ENCODE results near the gene SMYD4.
"Not testable (repeated sequence)": the region's sequence is repeated elsewhere in the genome, so short reads cannot be mapped to it uniquely, and the experiment has no call there.

SMYD4 gene, protein sequence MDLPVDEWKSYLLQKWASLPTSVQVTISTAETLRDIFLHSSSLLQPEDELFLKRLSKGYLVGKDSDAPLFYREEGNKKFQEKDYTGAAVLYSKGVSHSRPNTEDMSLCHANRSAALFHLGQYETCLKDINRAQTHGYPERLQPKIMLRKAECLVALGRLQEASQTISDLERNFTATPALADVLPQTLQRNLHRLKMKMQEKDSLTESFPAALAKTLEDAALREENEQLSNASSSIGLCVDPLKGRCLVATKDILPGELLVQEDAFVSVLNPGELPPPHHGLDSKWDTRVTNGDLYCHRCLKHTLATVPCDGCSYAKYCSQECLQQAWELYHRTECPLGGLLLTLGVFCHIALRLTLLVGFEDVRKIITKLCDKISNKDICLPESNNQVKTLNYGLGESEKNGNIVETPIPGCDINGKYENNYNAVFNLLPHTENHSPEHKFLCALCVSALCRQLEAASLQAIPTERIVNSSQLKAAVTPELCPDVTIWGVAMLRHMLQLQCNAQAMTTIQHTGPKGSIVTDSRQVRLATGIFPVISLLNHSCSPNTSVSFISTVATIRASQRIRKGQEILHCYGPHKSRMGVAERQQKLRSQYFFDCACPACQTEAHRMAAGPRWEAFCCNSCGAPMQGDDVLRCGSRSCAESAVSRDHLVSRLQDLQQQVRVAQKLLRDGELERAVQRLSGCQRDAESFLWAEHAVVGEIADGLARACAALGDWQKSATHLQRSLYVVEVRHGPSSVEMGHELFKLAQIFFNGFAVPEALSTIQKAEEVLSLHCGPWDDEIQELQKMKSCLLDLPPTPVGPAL

DNA sequence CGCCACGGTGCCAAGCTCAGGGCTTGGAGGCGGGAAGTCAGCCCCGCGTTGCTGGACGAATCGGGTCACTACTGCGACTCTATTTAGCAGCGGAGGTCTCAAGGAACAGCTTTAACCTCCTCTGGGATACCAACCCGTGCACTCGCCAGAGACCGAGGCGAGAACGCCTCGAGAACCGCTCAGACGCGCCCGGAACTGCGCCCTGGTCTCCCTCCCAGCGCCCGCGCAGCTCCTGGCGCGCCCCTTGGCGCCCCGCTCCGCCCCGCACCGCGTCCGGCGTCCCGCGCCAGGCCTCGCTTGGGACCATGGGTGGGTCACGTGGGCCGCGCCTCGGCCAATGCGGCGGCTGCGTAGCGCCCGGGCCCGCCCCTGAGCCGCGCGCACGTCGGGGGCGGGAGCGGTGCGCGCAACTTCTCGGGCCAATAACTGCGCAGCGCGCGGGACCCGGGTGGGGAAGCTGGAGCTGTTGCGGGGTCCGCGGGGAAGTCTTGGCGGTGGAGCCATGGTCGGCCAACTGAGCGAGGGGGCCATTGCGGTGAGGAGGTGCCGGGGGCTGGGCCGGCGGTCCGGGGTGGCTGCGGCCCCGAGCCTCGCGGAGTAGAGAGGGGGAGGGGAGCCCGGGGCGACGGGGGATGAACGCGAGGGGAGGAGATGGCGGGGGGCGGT lies at the start of gene SMYD4, which contains the start of gene RPA1:
SMYD4 (minus strand) TSS at position 311 of the 666 bp plus-strand sequence. CDS start 1,908 bp downstream, outside the sequence.
RPA1 (plus strand) TSS at position 414 of the 666 bp plus-strand sequence; CDS start at position 503, 89 bp downstream.
- DNase-seq, result peak; percentile 94

DNA sequence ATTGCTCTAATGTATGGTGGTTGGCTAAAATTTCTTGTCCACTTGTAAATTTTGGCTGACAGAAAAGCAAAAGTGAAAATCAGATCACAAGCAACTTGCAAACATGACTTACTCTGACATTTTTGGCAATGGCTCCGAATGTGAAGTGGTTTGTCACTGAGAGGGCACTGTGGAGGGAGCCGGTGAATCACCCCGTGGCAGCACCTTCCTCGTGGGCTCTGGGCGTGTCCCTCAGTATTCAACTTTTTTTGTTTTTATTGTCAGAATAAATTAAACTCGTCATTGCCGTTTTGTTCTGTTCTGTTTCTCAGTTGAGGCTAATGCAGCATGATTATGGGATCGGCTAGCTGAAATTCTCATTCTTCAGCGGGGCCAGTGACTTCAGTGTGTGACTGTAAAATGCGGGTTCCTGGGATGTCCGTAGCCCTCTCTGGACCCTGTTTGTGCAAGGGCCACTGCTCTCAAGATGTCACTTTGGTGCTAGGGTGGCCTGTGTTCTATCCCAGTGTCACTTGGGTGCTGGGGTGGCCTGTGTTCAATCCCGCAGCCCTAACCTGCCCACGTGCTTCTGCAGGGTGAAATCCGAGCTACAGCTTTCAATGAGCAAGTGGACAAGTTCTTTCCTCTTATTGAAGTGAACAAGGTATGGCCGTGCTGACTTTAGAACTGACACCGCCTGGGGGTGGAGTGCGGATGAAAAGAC lies 48.9 kb upstream of the SMYD4 start:
- DNase-seq, result no peak

DNA sequence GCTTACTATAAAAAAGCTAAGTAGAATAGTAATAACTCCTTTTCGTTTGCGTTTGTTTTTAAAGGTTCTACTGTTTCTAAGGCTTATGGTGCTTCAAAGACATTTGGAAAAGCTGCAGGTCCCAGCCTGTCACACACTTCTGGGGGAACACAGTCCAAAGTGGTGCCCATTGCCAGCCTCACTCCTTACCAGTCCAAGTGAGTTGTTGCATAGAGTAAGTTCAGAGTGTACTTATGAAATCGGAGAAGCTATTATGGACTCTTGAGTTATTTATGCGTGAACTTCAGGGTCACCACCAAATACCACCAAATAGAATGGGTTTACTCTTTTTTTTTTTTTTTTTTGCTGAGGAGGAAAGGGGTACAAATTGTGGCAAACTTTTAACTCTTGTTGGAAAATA lies 45.9 kb upstream of the SMYD4 start:
- no peak for DNase-seq

DNA sequence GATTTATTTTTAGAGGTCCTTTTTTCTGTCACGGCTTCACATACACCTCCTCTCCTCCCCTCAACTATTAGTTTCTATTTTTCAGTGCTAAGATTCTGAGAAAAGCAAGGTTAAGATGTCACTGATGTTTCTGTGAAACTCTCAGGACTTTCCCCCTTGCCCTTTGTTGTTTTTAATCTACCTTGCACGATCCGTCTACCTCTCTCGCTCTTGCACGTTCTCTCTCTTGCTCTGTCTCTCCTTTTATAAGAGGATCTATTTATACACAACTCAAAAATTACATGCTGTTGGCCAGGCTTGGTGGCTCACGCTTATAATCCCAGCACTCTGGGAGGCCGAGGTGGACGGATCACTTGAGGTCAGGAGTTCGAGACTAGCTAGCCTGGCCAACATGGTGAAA lies 43.7 kb upstream of the SMYD4 start:
- DNase-seq, result peak; percentile 42

DNA sequence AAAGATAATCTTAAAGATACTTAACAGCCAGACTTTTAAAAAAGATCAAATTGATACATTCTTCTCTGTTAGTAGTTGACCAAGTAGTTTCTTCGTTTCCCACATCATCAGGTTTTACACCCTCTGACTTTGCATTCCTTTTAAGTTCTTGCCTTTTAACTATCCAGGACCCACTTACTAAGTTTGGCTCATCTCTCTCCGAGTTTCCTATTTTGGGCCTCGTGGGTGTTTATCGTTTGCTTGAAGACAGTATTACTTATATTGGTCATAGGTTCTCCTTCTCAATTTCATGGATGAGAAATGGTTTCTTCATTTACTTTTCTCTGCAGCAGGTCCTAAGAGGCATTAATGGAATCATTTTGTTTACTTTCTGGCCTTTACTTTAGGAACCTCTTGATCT lies 43.3 kb upstream of the SMYD4 start:
- DNase-seq, result no peak

DNA sequence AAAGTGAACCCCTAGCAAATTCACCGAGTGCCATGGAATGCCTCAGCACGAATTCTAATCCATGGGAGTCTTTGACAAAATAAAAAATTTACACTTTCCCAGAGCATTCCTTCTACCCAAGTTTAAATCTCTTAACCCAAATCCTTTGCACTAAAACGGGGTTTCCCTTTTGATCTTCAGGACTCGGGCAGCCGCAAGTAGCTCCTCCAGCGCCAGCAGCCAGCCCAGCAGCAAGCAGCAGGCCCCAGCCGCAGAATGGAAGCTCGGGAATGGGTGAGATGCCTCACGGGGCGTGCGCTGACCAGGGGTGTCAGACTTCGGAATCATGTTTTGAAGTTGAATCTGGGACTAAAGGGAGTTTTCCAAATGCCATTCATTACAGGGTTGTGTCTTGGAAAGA lies 42.6 kb upstream of the SMYD4 start:
- no peak for DNase-seq

DNA sequence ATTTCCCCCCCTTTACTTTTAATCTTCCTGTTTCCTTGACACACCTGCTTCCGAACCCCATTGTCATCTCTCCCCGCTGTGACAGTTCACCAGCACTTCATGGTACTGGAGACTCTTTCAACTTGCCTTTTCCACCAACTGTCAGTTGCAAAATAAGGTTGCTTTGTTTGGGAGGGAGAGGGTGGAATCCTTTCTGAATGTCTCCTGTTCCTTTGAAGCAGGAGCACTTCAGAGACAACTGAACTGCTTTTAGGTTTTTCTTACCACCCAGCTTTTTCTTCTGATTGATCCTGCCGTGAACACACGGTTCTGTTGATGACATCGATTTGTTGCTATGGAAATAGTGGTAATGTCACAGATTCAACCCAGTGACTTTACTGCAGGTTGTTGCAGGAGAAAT lies 42.1 kb upstream of the SMYD4 start:
- peak; percentile 12 for DNase-seq

DNA sequence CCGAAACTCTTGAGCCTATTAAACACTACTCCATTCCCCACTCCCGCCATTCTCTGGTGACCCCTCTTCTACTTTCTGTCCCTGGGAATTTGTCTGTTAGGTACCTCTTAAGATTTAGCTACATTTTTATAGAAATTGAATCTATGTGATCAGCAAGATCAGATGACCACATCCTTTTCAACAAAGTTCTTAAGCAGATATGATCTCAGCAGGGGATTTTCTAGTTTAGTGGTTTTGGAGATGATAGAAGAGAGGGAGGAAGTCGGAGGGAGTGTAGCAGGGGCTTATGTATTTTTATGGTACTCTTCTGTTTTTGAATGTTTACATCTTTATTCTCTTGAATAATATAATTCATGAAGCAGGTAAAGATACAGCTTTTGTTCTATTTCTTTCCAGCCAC lies 40.9 kb upstream of the SMYD4 start:
- DNase-seq, result peak; percentile 62

DNA sequence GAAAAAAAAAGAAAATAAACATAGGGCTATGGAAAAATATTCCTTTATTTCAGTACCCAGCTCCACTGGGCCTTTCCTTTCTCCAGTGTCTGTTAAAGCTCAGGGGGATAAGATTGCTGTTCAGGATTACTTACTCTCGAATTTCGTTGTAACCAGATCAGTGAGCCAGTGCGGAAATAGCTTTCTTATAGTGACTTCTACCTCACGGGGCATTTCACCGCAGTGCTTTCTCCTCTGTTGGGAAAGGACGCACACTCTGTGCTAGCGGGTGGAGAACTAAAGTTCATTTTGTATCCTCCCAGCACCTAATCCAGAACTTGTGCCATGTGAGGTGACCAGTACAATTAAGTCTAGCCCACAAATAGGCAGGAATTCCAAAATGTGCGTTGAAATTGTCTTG lies 38.4 kb upstream of the SMYD4 start:
- DNase-seq, result no peak

DNA sequence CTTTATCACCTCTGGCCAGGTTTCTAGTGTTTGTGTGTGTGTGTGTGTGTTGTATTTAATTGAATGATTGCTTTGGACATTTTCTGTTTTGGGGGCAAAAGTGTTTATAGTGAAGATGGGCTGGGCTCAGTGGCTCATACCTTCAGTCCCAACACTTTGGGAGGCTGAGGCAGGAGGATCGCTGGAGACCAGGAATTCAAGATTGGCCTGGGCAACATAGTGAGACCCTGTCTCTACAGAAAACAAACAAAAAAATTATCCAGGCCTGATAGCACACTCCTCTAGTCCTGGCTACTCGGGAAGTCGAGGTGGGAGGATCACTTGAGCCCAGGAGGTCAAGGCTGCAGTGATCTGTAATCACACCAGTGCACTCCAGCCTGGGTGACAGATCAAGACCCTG lies 37.6 kb upstream of the SMYD4 start:
- no peak for DNase-seq

DNA sequence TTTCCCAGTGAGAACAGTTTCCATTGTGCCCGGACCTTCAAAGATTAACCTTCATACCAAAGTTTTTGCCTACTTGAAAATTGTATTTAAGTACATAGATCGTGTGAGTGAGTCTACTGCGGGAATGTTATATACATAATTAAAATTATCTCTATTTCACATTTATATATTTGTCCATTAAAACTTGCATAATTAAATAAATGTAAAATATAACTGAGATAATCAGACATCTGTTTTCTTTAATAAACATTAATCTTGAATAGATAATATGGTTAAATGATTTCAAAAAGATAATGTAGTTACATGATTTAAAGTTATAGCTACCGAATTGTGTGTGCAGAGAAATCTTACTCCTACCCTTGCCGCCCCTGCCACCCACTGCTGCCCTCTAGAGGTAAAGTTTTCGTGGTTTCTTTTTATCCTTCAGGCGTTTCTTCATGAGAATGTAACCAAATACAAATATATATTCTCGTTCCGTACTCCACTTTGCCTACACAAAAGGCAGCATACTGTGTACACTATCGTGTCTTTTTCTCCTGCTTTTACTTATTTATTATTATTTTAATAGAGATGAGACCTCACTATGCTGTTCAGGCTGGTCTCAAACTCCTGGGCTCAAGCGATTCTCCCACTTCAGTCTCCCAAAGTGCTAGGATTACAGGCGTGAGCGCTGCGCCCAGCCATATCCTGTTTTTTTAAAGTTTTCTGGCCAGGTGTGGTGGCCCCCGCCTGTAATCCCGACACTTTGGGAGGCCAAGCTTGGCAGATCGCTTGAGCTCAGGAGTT lies 35.7 kb upstream of the SMYD4 start:
- DNase-seq, result peak; percentile 67

DNA sequence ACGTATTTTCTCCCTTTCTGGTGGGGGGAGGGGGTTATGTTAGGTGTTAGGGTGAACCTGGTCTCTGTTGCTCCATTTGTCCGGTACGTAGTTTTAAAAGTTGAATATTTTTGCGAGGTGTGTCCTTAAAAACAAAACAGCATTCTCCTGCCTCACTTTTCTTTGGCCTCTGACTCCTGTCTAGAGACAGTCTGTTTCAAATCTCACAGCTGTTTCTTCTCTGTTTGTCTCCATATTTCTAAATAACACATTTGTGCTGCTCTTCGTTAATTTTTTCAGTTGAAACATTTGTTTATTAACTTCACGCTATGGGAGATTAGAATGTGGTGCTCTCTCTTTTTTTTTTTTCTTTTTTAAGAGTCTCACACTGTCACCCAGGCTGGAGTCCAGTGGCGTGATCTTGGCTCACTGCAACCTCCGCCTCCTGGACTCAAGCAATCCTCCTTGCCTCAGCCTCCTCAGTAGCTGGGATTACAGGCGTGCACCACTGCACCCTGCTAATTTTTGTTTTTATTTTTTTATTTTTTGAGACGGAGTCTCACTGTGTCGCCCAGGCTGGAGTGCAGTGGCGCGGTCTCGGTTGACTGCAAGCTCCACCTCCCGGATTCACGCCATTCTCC lies 31.8 kb upstream of the SMYD4 start:
- no peak for DNase-seq

DNA sequence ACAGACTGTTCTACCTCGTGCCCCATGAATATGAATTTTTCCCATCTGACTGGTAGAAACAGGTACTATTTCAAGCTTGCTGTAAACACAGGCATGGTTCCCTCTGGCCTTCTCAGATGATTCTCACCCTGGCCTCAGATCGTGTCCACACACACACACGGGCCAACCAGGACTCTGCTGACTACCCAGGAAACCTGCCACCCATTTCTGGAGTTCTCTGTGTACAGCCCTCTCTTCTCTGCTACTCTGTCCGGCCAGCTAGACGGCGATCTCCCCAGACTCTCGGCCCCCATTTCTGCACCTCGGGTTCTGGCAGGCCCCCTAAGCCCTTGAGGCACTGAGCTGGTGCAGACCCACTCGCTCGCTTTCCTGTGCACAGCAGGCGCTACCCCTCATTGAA lies 31.3 kb upstream of the SMYD4 start:
- no peak for DNase-seq

DNA sequence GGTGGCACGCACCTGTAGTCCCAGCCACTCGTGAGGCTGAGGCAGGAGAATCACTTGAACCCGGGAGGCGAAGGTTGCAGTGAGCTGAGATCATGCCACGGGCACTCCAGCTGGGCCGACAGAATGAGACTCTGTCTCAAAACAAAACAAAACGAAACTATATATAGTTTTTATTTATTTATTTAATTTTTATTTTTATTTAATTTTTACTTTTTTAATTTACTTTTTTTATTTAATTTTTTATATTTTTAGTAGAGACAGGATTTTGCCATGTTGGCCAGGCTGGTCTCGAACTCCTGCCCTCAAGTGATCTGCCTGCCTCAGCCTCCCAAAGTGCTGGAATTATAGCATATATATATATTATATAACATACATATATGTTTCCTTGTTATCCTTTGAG lies 26.8 kb upstream of the SMYD4 start:
- not testable (repeated sequence) for DNase-seq

DNA sequence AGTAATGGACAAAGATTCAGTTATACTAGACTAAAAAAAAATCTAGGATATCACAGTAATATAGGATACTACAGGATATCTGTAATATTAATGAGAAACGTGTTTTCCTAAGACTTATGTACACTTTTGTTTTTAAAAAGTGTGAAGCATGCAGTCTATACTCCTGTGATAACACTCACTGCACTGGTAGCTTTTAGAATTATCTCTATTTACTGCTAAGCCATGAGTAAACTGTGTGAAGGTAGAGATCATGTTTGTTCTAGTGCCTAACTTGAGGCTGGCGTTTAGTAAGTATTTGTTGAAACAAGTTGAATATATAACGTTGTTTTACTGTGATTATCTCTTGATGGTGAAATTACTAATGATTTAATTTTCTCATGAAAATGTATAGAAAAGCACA lies 24.0 kb upstream of the SMYD4 start:
- DNase-seq, result no peak

DNA sequence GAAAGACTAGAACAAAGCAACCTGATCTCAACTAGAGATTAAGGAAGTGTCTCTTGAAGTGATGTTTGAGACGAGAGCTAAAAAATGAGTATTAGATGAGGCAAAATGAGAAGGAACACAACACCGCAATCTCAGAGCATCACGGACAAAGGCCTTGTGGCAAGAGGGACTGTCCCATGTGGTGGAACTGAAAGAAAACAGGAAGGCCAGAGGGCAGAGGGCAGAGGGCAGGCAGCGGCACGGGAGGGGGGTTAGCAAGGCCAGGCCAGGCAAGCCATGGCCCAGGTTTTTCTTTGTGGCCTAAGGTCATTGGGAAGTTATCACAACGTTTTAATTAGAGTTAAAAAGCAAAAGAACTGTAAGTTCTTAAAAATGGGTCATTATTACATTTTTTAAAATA lies 22.6 kb upstream of the SMYD4 start:
- DNase-seq, result peak; percentile 19

DNA sequence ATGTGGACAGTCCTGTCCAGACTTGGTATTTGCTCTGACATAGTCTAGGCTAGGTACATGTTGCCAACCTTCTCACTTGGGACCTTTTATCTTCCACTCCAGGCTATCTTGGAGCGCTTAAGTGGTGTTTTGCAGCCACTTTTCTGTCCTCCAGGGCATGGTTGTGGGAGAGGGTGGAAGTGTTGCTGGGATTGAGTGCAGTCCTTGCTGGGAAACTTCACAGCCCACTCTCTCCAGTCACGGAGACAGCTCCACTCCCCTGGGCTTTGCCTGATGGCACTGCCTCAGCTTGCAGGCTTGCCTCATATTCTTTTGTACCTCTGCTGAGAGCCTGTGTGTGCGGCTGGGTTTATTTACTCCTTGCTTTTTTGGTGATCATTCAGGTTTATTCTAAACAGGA lies 17.5 kb upstream of the SMYD4 start:
- no peak for DNase-seq

DNA sequence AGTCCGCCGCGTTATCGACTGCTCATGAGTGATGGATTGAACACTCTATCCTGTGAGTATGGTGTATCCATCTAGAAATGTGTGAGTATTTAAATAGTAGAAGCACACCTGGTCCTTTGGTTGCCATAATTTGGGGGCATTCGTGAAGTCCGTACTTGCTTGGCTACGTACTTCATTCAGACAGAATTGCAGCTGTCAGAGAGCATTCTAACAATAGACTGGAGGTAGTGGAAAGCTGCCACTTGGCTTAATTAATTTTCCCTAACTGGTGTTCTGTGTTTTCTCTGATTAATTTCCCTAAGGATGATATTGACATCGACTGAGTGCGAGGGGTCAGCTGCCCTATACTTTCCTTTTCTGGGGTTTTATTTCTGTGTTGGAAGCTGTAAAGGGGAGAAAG lies 14.2 kb upstream of the SMYD4 start:
- no peak for DNase-seq

DNA sequence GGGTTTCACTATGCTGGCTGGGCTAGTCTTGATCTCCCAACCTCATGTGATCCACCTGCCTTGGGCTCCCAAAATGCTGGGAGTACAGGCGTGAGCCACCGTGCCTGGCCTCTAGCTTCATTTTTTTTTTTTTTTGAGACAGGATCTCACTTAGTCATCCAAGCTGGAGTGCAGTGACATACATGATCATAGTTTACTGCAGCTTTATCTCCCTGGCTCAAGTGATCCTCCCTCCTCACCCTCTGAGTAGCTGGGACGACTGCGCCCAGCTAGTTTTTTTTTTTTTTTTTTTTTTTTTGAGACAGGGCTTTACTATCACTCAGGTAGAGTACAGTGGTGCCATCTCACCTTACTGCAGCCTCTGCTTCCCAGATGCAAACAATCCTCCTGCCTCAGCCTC lies 9.8 kb upstream of the SMYD4 start:
- no peak for DNase-seq

DNA sequence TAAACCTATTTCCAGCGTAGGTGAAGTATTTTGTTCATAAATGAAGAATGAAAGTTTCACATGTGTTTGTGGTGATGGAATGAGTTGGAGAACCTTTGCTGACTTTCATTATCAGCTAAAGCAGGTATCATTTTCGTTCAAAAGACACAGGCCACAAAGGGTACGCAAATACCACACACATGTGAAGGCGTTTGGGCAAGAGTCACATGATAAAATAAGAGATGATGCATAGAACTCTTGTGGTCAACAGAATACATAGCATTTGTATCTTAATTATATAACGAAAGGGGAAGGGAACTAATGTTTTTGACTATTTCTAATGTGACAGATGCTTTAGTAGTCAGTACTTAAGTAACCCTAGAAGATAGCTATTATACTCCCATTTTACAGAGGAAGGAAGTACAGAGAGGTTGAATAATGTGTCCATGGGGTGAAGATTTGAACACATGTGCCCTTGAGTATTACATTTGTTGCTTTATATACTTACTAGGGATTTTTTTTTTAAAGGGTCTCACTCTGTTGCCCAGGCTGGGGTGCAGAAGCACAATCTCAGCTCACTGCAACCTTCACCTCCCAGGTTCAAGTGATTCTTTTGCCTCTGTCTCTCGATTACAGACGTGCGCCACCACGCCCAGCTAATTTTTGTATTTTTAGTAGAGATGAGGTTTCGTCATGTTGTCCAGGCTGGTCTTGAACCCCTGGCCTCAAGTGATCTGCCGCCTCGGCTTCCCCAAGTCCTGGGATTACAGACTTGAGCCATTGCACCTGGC lies 4.9 kb upstream of the SMYD4 start:
- DNase-seq, result peak; percentile 75

DNA sequence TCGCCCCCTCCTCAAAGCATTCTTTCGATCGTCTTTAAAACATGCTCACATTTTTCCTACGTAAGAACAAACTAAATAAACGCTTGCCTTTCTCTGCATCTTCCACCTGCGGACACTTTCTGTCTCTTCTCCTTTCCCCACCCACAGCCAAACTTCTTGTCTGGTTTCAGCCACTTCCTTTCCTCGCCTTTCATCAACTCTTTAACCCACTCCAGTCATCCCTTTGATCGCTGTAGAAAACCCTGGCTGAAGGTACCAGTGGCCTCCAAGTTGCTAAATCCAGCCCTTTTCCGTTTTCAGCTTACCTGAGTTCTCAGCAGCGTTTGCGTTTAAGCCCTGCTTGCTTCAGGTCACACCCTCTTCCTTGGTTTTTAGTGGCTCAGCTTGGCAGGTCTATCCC lies 586 bp upstream of the SMYD4 start:
- peak; percentile 36 for DNase-seq
